OCI-LY7 (cell line): ENCODE results near the gene LIN52. TPM values are rescaled to one million over a fixed set of nuclear protein-coding genes. Genes with fewer than 3 reads are reported as not detected.

Source experiments
- small RNA-seq: library from RNA; depleted of rRNA; stranded (forward); fragments of <200 nt; gene quantifications from one replicate; pipeline ENCODE3, GENCODE V24; 2014
- total RNA-seq, 2 experiments: library from RNA; depleted of rRNA in 1 of 2; stranded (reverse); fragments of >200 nt in 1 of 2; shearing (Covaris generic) in 1 of 2; gene quantifications; 2 replicates each; pipeline ENCODE4 v1.2.3, GENCODE V29; 2014 to 2022

The LIN52 gene
- total RNA-seq, 2 experiments from 2014 or later = 9.8 to 18.0 TPM

Small RNA genes lying within 50 kb of the gene (small RNA-seq; reads per million reads assigned to genes)
- gene AC006349.1 = not detected
- not detected for gene RN7SL530P

Other genes starting within 250 kb of the LIN52 start
- 6.4 and 6.6 TPM in 2 replicates for gene PTGR2, start 233.1 kb upstream of the LIN52 start, total RNA-seq (2014; rRNA removed; shearing (Covaris generic))
- 14.3 and 17.8 TPM in 2 replicates for gene PTGR2, start 233.1 kb upstream of the LIN52 start, total RNA-seq (2022)
- gene ZNF410, start 198.1 kb upstream of the LIN52 start, total RNA-seq (2014; rRNA removed; shearing (Covaris generic)) = 41.6 and 49.6 TPM in 2 replicates
- gene ZNF410, start 198.1 kb upstream of the LIN52 start, total RNA-seq (2022) = 45.2 and 45.5 TPM in 2 replicates
- gene FAM161B, start 134.9 kb upstream of the LIN52 start, total RNA-seq (2014; rRNA removed; shearing (Covaris generic)) = 2.3 and 2.6 TPM in 2 replicates
- 3.5 and 3.6 TPM in 2 replicates for gene FAM161B, start 134.9 kb upstream of the LIN52 start, total RNA-seq (2022)
- gene COQ6, start 134.7 kb upstream of the LIN52 start, total RNA-seq (2014; rRNA removed; shearing (Covaris generic)) = 18.7 and 35.4 TPM in 2 replicates
- 20.5 and 22.0 TPM in 2 replicates for gene COQ6, start 134.7 kb upstream of the LIN52 start, total RNA-seq (2022)
- gene ENTPD5, start 65.7 kb upstream of the LIN52 start, total RNA-seq (2014; rRNA removed; shearing (Covaris generic)) = 7.5 and 7.8 TPM in 2 replicates
- 18.1 and 20.8 TPM in 2 replicates for gene ENTPD5, start 65.7 kb upstream of the LIN52 start, total RNA-seq (2022)
- 1.7 and 2.9 TPM in 2 replicates for gene BBOF1, start 65.6 kb upstream of the LIN52 start, total RNA-seq (2014; rRNA removed; shearing (Covaris generic))
- 3.2 and 3.9 TPM in 2 replicates for gene BBOF1, start 65.6 kb upstream of the LIN52 start, total RNA-seq (2022)
- 16.6 and 17.0 TPM in 2 replicates for gene ALDH6A1, start 503 bp upstream of the LIN52 start, total RNA-seq (2014; rRNA removed; shearing (Covaris generic))
- gene ALDH6A1, start 503 bp upstream of the LIN52 start, total RNA-seq (2022) = 20.7 and 25.7 TPM in 2 replicates
- gene VSX2, start 154.5 kb downstream of the LIN52 start, total RNA-seq (2014; rRNA removed; shearing (Covaris generic)) = not detected in 2 replicates
- gene VSX2, start 154.5 kb downstream of the LIN52 start, total RNA-seq (2022) = not detected in 2 replicates
- gene ABCD4, start 218.0 kb downstream of the LIN52 start, total RNA-seq (2014; rRNA removed; shearing (Covaris generic)) = 39.3 and 46.6 TPM in 2 replicates
- gene ABCD4, start 218.0 kb downstream of the LIN52 start, total RNA-seq (2022) = 74.7 and 80.5 TPM in 2 replicates